ENCODE data around the gene SH3TC2.

Gene SH3TC2

GRCh38 chr5:149045089-149045460, 17.8 kb downstream of the SH3TC2 start:
- Histone ChIP-seq H3K4me3 (ENCODE audit: insufficient read depth, low read depth, low read length, poor library complexity, severe bottlenecking) (no peak overlapping the region), H3K27ac (ENCODE audit: insufficient read depth, low read length, poor library complexity, severe bottlenecking) (no peak overlapping the region), H3K4me1 (ENCODE audit: control insufficient read depth, insufficient read depth, low read length, poor library complexity, severe bottlenecking) (no peaks in the 10 kb centered on the region), H3K9me3 (ENCODE audit: control insufficient read depth, low read length) (no peaks in the 10 kb centered on the region), H3K36me3 (ENCODE audit: control insufficient read depth, insufficient read depth, low read length) (no peaks in the 10 kb centered on the region), H3K27me3 (replicated peaks; ENCODE audit: control insufficient read depth, insufficient read depth, low read length, poor library complexity, severe bottlenecking) (no peaks in the 10 kb centered on the region)
- DNase-seq, result no peak

GRCh38 chr5:149044453-149045088, 18.3 kb downstream of the SH3TC2 start:
- no peaks in the 10 kb centered on the region for H3K27me3 ChIP-seq (replicated peaks; ENCODE audit: control insufficient read depth, insufficient read depth, low read length, poor library complexity, severe bottlenecking)
- no peak for DNase-seq
- no peaks in the 10 kb centered on the region for H3K9me3 ChIP-seq (ENCODE audit: control insufficient read depth, low read length)
- no peaks in the 10 kb centered on the region for H3K4me1 ChIP-seq (ENCODE audit: control insufficient read depth, insufficient read depth, low read length, poor library complexity, severe bottlenecking)
- no peak overlapping the region for H3K27ac ChIP-seq (ENCODE audit: insufficient read depth, low read length, poor library complexity, severe bottlenecking)
- H3K4me3 ChIP-seq (ENCODE audit: insufficient read depth, low read depth, low read length, poor library complexity, severe bottlenecking), result no peak overlapping the region
- H3K36me3 ChIP-seq (ENCODE audit: control insufficient read depth, insufficient read depth, low read length), result no peaks in the 10 kb centered on the region

GRCh38 chr5:149043641-149044040, 19.2 kb downstream of the SH3TC2 start:
- no peaks in the 10 kb centered on the region for H3K4me1 ChIP-seq (ENCODE audit: control insufficient read depth, insufficient read depth, low read length, poor library complexity, severe bottlenecking)
- DNase-seq, result no peak
- H3K27ac ChIP-seq (ENCODE audit: insufficient read depth, low read length, poor library complexity, severe bottlenecking), result no peak overlapping the region
- no peak overlapping the region for H3K4me3 ChIP-seq (ENCODE audit: insufficient read depth, low read depth, low read length, poor library complexity, severe bottlenecking)
- H3K27me3 ChIP-seq (replicated peaks; ENCODE audit: control insufficient read depth, insufficient read depth, low read length, poor library complexity, severe bottlenecking), result no peaks in the 10 kb centered on the region
- no peaks in the 10 kb centered on the region for H3K9me3 ChIP-seq (ENCODE audit: control insufficient read depth, low read length)
- H3K36me3 ChIP-seq (ENCODE audit: control insufficient read depth, insufficient read depth, low read length), result no peaks in the 10 kb centered on the region

GRCh38 chr5:149042865-149043264, 20.0 kb downstream of the SH3TC2 start:
- DNase-seq, result no peak
- Histone ChIP-seq H3K27ac (ENCODE audit: insufficient read depth, low read length, poor library complexity, severe bottlenecking) (no peak overlapping the region), H3K36me3 (ENCODE audit: control insufficient read depth, insufficient read depth, low read length) (no peaks in the 10 kb centered on the region), H3K9me3 (ENCODE audit: control insufficient read depth, low read length) (no peaks in the 10 kb centered on the region), H3K27me3 (replicated peaks; ENCODE audit: control insufficient read depth, insufficient read depth, low read length, poor library complexity, severe bottlenecking) (no peaks in the 10 kb centered on the region), H3K4me3 (ENCODE audit: insufficient read depth, low read depth, low read length, poor library complexity, severe bottlenecking) (no peak overlapping the region), H3K4me1 (ENCODE audit: control insufficient read depth, insufficient read depth, low read length, poor library complexity, severe bottlenecking) (no peaks in the 10 kb centered on the region)

GRCh38 chr5:149041242-149041641, 21.6 kb downstream of the SH3TC2 start:
- no peak overlapping the region for H3K4me3 ChIP-seq (ENCODE audit: insufficient read depth, low read depth, low read length, poor library complexity, severe bottlenecking)
- no peak overlapping the region for H3K27ac ChIP-seq (ENCODE audit: insufficient read depth, low read length, poor library complexity, severe bottlenecking)
- H3K27me3 ChIP-seq (replicated peaks; ENCODE audit: control insufficient read depth, insufficient read depth, low read length, poor library complexity, severe bottlenecking), result no peaks in the 10 kb centered on the region
- no peak for DNase-seq
- H3K4me1 ChIP-seq (ENCODE audit: control insufficient read depth, insufficient read depth, low read length, poor library complexity, severe bottlenecking), result no peaks in the 10 kb centered on the region
- H3K36me3 ChIP-seq (ENCODE audit: control insufficient read depth, insufficient read depth, low read length), result no peaks in the 10 kb centered on the region
- H3K9me3 ChIP-seq (ENCODE audit: control insufficient read depth, low read length), result no peaks in the 10 kb centered on the region

- no peak for DNase-seq
- H3K9me3 ChIP-seq (ENCODE audit: control insufficient read depth, low read length), result no peaks in the 10 kb centered on the region
- no peaks in the 10 kb centered on the region for H3K4me1 ChIP-seq (ENCODE audit: control insufficient read depth, insufficient read depth, low read length, poor library complexity, severe bottlenecking)
- no peak overlapping the region for H3K27ac ChIP-seq (ENCODE audit: insufficient read depth, low read length, poor library complexity, severe bottlenecking)
- H3K36me3 ChIP-seq (ENCODE audit: control insufficient read depth, insufficient read depth, low read length), result no peaks in the 10 kb centered on the region
- H3K27me3 ChIP-seq (replicated peaks; ENCODE audit: control insufficient read depth, insufficient read depth, low read length, poor library complexity, severe bottlenecking), result no peaks in the 10 kb centered on the region
- H3K4me3 ChIP-seq (ENCODE audit: insufficient read depth, low read depth, low read length, poor library complexity, severe bottlenecking), result no peak overlapping the region
Observed at GRCh38 chr5:149040421-149040820, 22.4 kb downstream of the SH3TC2 start.

- no peak for DNase-seq
- H3K27ac ChIP-seq (ENCODE audit: insufficient read depth, low read length, poor library complexity, severe bottlenecking), result no peak overlapping the region
- no peaks in the 10 kb centered on the region for H3K9me3 ChIP-seq (ENCODE audit: control insufficient read depth, low read length)
- H3K27me3 ChIP-seq (replicated peaks; ENCODE audit: control insufficient read depth, insufficient read depth, low read length, poor library complexity, severe bottlenecking), result no peaks in the 10 kb centered on the region
- H3K4me3 ChIP-seq (ENCODE audit: insufficient read depth, low read depth, low read length, poor library complexity, severe bottlenecking), result no peak overlapping the region
- no peaks in the 10 kb centered on the region for H3K4me1 ChIP-seq (ENCODE audit: control insufficient read depth, insufficient read depth, low read length, poor library complexity, severe bottlenecking)
- no peaks in the 10 kb centered on the region for H3K36me3 ChIP-seq (ENCODE audit: control insufficient read depth, insufficient read depth, low read length)
Observed at GRCh38 chr5:149039506-149039905, 23.4 kb downstream of the SH3TC2 start.

- H3K4me1 ChIP-seq (ENCODE audit: control insufficient read depth, insufficient read depth, low read length, poor library complexity, severe bottlenecking), result no peaks in the 10 kb centered on the region
- H3K27me3 ChIP-seq (replicated peaks; ENCODE audit: control insufficient read depth, insufficient read depth, low read length, poor library complexity, severe bottlenecking), result no peaks in the 10 kb centered on the region
- H3K9me3 ChIP-seq (ENCODE audit: control insufficient read depth, low read length), result no peaks in the 10 kb centered on the region
- H3K4me3 ChIP-seq (ENCODE audit: insufficient read depth, low read depth, low read length, poor library complexity, severe bottlenecking), result no peak overlapping the region
- no peak for DNase-seq
- no peaks in the 10 kb centered on the region for H3K36me3 ChIP-seq (ENCODE audit: control insufficient read depth, insufficient read depth, low read length)
- H3K27ac ChIP-seq (ENCODE audit: insufficient read depth, low read length, poor library complexity, severe bottlenecking), result no peak overlapping the region
Observed at GRCh38 chr5:149038336-149039080, 24.4 kb downstream of the SH3TC2 start.

GRCh38 chr5:149037817-149038216, 25.0 kb downstream of the SH3TC2 start:
- DNase-seq, result no peak
- Histone ChIP-seq H3K4me1 (ENCODE audit: control insufficient read depth, insufficient read depth, low read length, poor library complexity, severe bottlenecking) (peaks cover 2% of the 10 kb centered on the region), H3K27ac (ENCODE audit: insufficient read depth, low read length, poor library complexity, severe bottlenecking) (no peak overlapping the region), H3K36me3 (ENCODE audit: control insufficient read depth, insufficient read depth, low read length) (no peaks in the 10 kb centered on the region), H3K4me3 (ENCODE audit: insufficient read depth, low read depth, low read length, poor library complexity, severe bottlenecking) (no peak overlapping the region), H3K27me3 (replicated peaks; ENCODE audit: control insufficient read depth, insufficient read depth, low read length, poor library complexity, severe bottlenecking) (no peaks in the 10 kb centered on the region), H3K9me3 (ENCODE audit: control insufficient read depth, low read length) (no peaks in the 10 kb centered on the region)

GRCh38 chr5:149036970-149037369, 25.9 kb downstream of the SH3TC2 start:
- peaks cover 2% of the 10 kb centered on the region for H3K4me1 ChIP-seq (ENCODE audit: control insufficient read depth, insufficient read depth, low read length, poor library complexity, severe bottlenecking)
- H3K36me3 ChIP-seq (ENCODE audit: control insufficient read depth, insufficient read depth, low read length), result no peaks in the 10 kb centered on the region
- no peaks in the 10 kb centered on the region for H3K9me3 ChIP-seq (ENCODE audit: control insufficient read depth, low read length)
- H3K27ac ChIP-seq (ENCODE audit: insufficient read depth, low read length, poor library complexity, severe bottlenecking), result no peak overlapping the region
- H3K27me3 ChIP-seq (replicated peaks; ENCODE audit: control insufficient read depth, insufficient read depth, low read length, poor library complexity, severe bottlenecking), result no peaks in the 10 kb centered on the region
- H3K4me3 ChIP-seq (ENCODE audit: insufficient read depth, low read depth, low read length, poor library complexity, severe bottlenecking), result no peak overlapping the region
- DNase-seq, result no peak
